Peyer's patch (tissue), 4 donors: Measurements from ENCODE around the gene HUS1. TPM values are rescaled to one million over a fixed set of nuclear protein-coding genes. Genes with fewer than 3 reads are reported as not detected.
A peak's percentile ranks its signal among the peaks of the same experiment; 100 is the strongest.
"Not testable (repeated sequence)": the region's sequence is repeated elsewhere in the genome, so short reads cannot be mapped to it uniquely, and the experiment has no call there.

Experiments used
- DNase-seq, 3 donors: peaks; one replicate each; pipeline ENCODE4 v3.0.0-alpha.2; 2017 to 2019
- H3K27ac ChIP-seq, 4 donors: fragments of 200-600 bp; sonication (generic); one replicate each; pipeline ENCODE4 v1.5.1; 2016 to 2019
- H3K27me3 ChIP-seq, 2 donors: fragments of 200-600 bp; sonication (generic); one replicate each; pipeline ENCODE4 v1.5.1; 2019
- H3K36me3 ChIP-seq, 3 donors: fragments of 200-600 bp; sonication (generic); one replicate each; pipeline ENCODE4 v1.5.1; 2016 to 2019
- H3K4me1 ChIP-seq, 4 donors: fragments of 200-600 bp; sonication (generic); one replicate each; pipeline ENCODE4 v1.5.1; 2016 to 2019
- H3K4me3 ChIP-seq, 4 donors: fragments of 200-600 bp; sonication (generic); 1 replicate in 3 of 4; 2 replicates in 1 of 4; pipeline ENCODE4 v1.5.1; 2016 to 2019; ENCODE audit warnings: mild to moderate bottlenecking in 1 of 4
- H3K9me3 ChIP-seq, 4 donors: fragments of 200-600 bp; sonication (generic); one replicate each; pipeline ENCODE4 v1.5.1; 2016 to 2019; ENCODE audit warnings: mild to moderate bottlenecking in 1 of 4
- CTCF ChIP-seq, 6 experiments: fragments of 450-650 bp in 4 of 6; fragments of 200-600 bp in 2 of 6; sonication (generic) in 1 of 6; IDR thresholded peaks; one replicate each; pipeline ENCODE4 v1.5.1; 2017 to 2019; ENCODE audit warnings: antibody characterized with exemption in 6 of 6, mild to moderate bottlenecking in 3 of 6, moderate library complexity in 1 of 6
- POLR2A ChIP-seq, 2 donors: fragments of 450-650 bp; IDR thresholded peaks; one replicate each; pipeline ENCODE4 v1.5.1; 2017; ENCODE audit warnings: antibody characterized with exemption in 2 of 2, mild to moderate bottlenecking in 2 of 2, moderate library complexity in 2 of 2
- total RNA-seq, 4 donors: library from RNA; depleted of rRNA; stranded (reverse); fragments of >200 nt; gene quantifications; one replicate each; pipeline ENCODE4 v1.1.0, GENCODE V29; 2016

Gene HUS1
- total RNA-seq, 4 donors from 2014 or later = 33.6 to 63.4 (median 53.4) TPM

- H3K9me3 ChIP-seq = no peaks in the 10 kb centered on the region
- DNase-seq = no peak
- H3K4me1 ChIP-seq = peaks cover 0 to 5% (median 0%) of the 10 kb centered on the region in 4 donors
- no peaks in the 10 kb centered on the region for H3K27me3 ChIP-seq
- no peak for TF ChIP-seq POLR2A (IDR thresholded peaks at IDR 0.05)
- no peak for TF ChIP-seq CTCF (IDR thresholded peaks at IDR 0.05)
- H3K36me3 ChIP-seq = no peaks in the 10 kb centered on the region
- no peak overlapping the region for H3K4me3 ChIP-seq
- no peak overlapping the region for H3K27ac ChIP-seq
These were observed 46.2 kb downstream of the HUS1 start for GRCh38 chr7:47933215-47933614.

DNA sequence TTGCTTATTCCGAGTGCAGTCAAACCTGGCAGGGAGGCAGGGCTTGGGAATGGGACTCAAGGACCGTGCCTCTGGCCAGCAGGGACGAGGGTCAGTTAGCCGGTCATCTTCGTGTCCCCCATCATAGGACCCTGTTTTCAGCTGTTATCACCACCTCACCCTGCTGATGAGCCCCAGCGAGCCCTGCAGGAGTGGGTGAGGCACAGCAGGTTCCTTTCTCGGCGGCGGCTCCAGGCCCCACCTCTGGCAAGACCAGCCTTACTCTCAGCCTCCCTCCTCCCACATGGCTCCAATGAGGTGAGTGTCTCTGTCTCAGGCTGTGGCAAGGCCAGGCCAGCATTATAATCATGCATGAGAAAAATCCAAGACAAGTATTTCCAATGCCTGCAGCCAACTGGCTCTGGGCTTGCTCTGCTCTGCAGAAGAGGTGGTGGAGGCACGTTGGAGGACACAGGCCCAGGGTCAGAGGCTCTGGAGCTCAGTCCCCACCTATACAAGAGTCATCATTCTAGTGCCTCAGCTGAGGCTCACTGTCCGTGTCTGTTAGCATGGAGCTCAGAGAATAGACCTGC, 46.9 kb downstream of the HUS1 start:
- H3K4me3 ChIP-seq = no peak overlapping the region
- no peak for TF ChIP-seq POLR2A (IDR thresholded peaks at IDR 0.05)
- TF ChIP-seq CTCF (IDR thresholded peaks at IDR 0.05) = no peak
- no peak for DNase-seq
- H3K4me1 ChIP-seq = peaks cover 0 to under 1% (median 0%) of the 10 kb centered on the region in 4 donors
- no peaks in the 10 kb centered on the region for H3K36me3 ChIP-seq
- H3K9me3 ChIP-seq = no peaks in the 10 kb centered on the region
- H3K27me3 ChIP-seq = no peaks in the 10 kb centered on the region
- no peak overlapping the region for H3K27ac ChIP-seq

DNA sequence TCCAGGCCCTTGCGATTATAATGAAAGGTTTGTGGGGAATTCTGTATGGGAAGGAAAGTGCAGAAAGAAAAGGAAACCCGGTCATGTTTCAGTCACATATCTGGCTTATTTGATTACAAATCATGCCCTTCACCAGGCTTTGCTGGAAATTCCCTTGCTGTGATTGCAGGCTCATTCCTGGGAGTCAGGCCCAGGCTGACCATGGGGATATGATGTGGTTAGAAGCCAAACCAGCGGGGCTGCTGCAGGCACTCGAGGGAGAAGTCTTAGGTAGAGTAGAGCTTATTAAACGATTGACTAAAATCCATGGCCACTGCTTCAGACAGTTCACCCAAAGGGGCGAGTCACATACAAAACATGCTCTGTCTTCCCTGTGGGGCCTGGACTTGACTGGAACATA, 47.4 kb downstream of the HUS1 start:
- TF ChIP-seq POLR2A (IDR thresholded peaks at IDR 0.05) (no peak), CTCF (IDR thresholded peaks at IDR 0.05) (no peak)
- no peaks in the 10 kb centered on the region for H3K36me3 ChIP-seq
- DNase-seq = no peak
- H3K9me3 ChIP-seq = no peaks in the 10 kb centered on the region
- no peaks in the 10 kb centered on the region for H3K27me3 ChIP-seq
- H3K4me1 ChIP-seq = no peaks in the 10 kb centered on the region
- no peak overlapping the region for H3K27ac ChIP-seq
- H3K4me3 ChIP-seq = no peak overlapping the region

GRCh38 chr7:47931005-47932004, 48.1 kb downstream of the HUS1 start:
- H3K27ac ChIP-seq = no peak overlapping the region
- DNase-seq = no peak
- TF ChIP-seq POLR2A (IDR thresholded peaks at IDR 0.05) (no peak), CTCF (IDR thresholded peaks at IDR 0.05) (no peak)
- H3K4me3 ChIP-seq = no peak overlapping the region
- H3K9me3 ChIP-seq = no peaks in the 10 kb centered on the region
- no peaks in the 10 kb centered on the region for H3K36me3 ChIP-seq
- H3K27me3 ChIP-seq = no peaks in the 10 kb centered on the region
- H3K4me1 ChIP-seq = no peaks in the 10 kb centered on the region

GRCh38 chr7:47924266-47924665, 55.1 kb downstream of the HUS1 start:
- TF ChIP-seq POLR2A (IDR thresholded peaks at IDR 0.05) = no peak
- TF ChIP-seq CTCF (IDR thresholded peaks at IDR 0.05) = no peak
- H3K27me3 ChIP-seq = no peaks in the 10 kb centered on the region
- H3K27ac ChIP-seq = no peak overlapping the region

DNA sequence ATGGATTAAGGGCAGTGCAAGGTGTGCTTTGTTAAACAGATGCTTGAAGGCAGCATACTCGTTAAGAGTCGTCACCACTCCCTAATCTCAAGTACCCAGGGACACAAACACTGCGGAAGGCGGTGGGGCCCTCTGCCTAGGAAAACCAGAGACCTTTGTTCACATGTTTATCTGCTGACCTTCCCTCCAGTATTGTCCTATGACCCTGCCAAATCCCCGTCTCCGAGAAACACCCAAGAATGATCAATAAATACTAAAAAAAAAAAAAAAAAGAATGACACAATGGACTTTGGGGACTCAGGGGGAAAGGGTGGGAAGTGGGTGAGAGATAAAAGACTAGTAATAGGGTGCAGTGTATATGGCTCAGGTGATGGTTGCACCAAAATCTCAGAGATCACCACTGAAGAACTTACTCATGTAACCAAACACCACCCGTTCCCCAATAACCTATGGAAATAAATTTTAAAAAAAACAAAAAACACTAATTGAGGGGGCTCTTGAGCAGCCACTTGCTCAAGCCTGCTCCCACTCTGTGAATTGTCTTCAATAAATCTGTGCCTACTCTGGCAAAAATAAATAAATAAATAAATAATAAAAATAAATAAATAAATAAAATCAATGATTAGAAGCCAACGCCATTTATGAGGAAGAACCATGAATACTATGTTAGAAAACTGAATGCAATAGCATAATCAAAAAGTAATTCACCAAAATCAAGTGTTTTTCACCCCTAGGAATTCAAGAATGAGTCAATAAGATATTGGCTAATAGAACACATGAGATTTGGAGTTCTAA, 56.1 kb downstream of the HUS1 start:
- peak in 1 of 3 donors; percentile 15 for DNase-seq
- not testable (repeated sequence) for H3K36me3 ChIP-seq

More at GRCh38 chr7:47924266-47924665, 55.1 kb downstream of the HUS1 start:
- H3K4me3 ChIP-seq = no peak overlapping the region
- DNase-seq = no peak
- H3K36me3 ChIP-seq = no peaks in the 10 kb centered on the region
- no peaks in the 10 kb centered on the region for H3K4me1 ChIP-seq
- no peaks in the 10 kb centered on the region for H3K9me3 ChIP-seq

DNA sequence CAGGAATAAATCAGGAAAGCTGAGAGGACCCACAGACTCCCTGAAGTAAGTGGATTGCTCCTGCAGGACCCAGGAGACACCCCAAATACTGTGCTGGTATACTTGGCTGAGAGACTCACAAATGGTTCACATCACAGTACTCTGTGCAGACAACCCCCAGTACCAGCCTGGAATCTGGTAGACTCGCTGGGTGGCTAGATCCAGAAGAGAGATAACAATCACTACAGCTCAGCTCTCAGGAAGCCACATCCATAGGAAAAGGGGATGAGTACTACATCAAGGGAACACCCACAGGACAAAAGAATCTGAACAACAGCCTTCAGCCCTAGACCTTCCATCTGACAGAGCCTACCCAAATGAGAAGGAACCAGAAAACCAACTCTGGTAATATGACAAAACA, 62.9 kb downstream of the HUS1 start:
- not testable (repeated sequence) for H3K27me3 ChIP-seq, H3K4me3 ChIP-seq

More for the DNA sequence above, 56.1 kb downstream of the HUS1 start:
- H3K4me1 ChIP-seq, H3K4me3 ChIP-seq, H3K27ac ChIP-seq, H3K27me3 ChIP-seq, H3K9me3 ChIP-seq: not testable (repeated sequence)

More for the DNA sequence above, 62.9 kb downstream of the HUS1 start:
- not testable (repeated sequence) for H3K36me3 ChIP-seq, H3K27ac ChIP-seq, H3K9me3 ChIP-seq, H3K4me1 ChIP-seq, DNase-seq
